Measurements from ENCODE around the gene NUDT4.

DNA sequence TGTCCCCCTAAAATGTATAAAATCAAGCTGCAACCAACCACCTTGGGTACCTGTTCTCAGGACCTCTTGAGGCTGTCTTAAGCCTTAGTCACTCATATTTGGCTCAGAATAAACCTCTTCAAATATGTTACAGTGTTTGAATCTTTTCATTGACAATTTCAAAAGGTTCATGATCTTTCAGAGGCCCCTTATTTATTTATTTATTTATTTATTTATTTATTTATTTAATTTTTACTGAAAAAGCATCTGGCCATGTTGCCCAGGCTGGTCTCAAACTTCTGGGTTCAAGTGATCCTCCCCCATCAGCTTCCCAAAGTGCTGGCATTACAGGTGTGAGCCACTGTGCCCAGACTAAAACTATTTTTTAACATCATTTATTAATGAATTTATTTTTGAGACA is 8.2 kb upstream of the NUDT4 start:
- TF ChIP-seq POLR2A (IDR thresholded peaks at IDR 0.05) = no peak
- TF ChIP-seq, protein P1, sequence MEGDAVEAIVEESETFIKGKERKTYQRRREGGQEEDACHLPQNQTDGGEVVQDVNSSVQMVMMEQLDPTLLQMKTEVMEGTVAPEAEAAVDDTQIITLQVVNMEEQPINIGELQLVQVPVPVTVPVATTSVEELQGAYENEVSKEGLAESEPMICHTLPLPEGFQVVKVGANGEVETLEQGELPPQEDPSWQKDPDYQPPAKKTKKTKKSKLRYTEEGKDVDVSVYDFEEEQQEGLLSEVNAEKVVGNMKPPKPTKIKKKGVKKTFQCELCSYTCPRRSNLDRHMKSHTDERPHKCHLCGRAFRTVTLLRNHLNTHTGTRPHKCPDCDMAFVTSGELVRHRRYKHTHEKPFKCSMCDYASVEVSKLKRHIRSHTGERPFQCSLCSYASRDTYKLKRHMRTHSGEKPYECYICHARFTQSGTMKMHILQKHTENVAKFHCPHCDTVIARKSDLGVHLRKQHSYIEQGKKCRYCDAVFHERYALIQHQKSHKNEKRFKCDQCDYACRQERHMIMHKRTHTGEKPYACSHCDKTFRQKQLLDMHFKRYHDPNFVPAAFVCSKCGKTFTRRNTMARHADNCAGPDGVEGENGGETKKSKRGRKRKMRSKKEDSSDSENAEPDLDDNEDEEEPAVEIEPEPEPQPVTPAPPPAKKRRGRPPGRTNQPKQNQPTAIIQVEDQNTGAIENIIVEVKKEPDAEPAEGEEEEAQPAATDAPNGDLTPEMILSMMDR (IDR thresholded peaks at IDR 0.05) = no peak

All from prostate gland (tissue), 2 donors.